GM12801 (cell line): ENCODE results near the gene MYRIP.

ENCODE experiments used
- TF ChIP-seq, protein P1 (sequence below): IDR thresholded peaks from one replicate; pipeline ENCODE4 v1.5.1; 2011; ENCODE audit warnings: control low read depth; ENCODE audit not compliant: insufficient read length; ENCODE audit errors: extremely low read depth

MYRIP gene

DNA sequence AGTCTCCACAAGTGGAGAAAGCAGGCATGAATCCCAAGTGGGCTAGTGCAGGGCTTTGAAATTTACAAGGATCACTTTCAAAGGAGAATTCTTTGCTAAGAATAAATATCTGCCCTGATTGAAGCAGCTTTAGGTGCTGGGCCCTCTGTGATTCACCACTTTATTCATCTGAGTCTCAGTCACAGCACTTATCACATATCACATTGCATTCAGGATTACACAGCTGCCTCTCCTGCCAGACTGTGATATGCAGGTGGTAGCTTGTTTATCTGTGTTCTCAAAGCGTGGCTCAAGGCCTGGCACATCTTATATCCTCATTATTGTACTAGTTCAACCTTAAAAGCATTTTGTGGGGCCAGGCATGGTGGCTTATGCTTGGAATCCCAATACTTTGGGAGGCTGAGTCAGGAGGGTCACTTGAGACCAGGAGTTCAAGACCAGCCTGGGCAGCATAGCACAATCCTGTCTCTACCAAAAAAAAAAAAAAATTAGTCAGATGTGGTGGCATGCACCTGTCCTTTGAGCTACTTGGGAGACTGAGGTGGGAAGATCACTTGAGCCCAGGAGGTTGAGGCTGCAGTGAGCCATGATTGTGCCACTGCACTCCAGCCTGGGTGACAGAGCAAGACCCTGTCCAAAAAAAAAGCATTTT is 343.2 kb downstream of the MYRIP start:
- TF ChIP-seq, protein P1, sequence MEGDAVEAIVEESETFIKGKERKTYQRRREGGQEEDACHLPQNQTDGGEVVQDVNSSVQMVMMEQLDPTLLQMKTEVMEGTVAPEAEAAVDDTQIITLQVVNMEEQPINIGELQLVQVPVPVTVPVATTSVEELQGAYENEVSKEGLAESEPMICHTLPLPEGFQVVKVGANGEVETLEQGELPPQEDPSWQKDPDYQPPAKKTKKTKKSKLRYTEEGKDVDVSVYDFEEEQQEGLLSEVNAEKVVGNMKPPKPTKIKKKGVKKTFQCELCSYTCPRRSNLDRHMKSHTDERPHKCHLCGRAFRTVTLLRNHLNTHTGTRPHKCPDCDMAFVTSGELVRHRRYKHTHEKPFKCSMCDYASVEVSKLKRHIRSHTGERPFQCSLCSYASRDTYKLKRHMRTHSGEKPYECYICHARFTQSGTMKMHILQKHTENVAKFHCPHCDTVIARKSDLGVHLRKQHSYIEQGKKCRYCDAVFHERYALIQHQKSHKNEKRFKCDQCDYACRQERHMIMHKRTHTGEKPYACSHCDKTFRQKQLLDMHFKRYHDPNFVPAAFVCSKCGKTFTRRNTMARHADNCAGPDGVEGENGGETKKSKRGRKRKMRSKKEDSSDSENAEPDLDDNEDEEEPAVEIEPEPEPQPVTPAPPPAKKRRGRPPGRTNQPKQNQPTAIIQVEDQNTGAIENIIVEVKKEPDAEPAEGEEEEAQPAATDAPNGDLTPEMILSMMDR: no peak

DNA sequence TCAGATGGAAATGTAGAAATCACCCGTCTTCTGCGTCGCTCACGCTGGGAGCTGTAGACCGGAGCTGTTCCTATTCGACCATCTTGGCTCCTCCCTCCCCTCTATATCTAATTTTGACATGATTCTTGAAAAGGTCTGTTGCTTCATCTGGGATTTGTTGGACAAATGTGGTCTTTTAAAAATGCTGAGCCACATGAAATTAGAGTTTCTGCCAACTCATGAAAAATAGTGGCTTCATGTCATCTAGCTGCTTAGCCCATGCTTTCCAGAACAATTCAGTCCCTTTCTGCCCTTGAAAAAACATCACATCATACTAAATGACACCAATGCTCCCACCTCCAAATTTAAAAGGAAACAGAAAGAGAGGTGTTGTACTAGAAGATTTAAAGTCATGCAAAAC is 351.5 kb downstream of the MYRIP start:
- TF ChIP-seq, protein P1: no peak

DNA sequence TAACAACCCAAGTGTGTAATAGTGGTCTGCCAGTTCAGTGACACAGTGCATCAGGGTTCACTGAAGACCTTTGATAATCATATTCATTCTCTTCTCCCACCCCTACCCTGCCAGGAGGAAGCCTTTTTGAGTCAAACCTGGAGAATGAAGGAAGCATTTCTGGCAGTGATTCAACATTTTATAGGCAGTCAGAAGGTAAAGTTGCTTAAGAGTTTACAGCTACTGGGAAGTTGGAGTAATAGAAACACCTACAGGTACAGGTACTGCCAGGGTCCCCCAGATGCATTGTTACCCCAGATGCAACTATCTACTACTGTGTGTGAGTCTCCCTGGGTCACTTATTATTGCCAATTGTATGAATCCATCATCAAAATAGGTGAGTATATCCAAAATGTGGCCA is 353.2 kb downstream of the MYRIP start:
- TF ChIP-seq, protein P1: no peak

DNA sequence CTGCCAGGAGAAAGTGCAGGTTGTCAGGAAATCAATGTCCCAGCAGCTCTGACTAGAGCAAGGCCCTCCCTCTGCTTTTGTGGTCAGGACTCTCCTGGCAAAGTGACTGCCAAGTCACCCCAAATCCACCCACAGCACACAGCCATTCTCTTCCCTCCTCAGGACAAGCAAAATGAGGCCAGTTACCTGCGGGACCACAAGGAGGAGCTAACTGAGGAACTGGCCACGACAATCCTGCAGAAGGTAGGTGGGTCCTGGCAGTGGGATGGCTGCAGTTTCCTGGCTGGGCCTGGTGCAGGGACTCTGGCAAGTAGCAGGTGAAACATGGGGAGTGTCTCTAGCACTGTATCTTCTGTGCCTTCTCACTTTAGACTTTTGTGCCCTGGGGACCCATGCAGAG is 357.6 kb downstream of the MYRIP start:
- TF ChIP-seq, protein P1: no peak

DNA sequence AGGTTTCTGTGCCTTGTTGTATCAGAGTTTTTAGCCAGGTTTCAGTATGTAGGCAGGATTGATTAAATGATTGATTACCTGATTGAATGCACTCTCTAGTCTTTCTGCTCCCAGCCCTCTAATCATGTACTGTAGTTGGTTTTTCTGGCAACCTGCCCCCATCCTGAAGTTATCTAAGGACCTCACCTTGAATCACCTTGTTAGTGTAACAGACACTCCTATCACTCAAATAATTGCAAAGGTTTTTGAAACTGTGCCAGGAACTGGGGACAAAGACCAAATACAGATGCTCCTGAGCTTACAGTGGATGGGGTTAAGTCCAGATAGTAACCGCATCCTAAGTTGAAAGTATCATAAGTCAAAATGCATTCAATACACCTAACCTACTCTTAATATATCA is 358.5 kb downstream of the MYRIP start:
- TF ChIP-seq, protein P1: no peak

DNA sequence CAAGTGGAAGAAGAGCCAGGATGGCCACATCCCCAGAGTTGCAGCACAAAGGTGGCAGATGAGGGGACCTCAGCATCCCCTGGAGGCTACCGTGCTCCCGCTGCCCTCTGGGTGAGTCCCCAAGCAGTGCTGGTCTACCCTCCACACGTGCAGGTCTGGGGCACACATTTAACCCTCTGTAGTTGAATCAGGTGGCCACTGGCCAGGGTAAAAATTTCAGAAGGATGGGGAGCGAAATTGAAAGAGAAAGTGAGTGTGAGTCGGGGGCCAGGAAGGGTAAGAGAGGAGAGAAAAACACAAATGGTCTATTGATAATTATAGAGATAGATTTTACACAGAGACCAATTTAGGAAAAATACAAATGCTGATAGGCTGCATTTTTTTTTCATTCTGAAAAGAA is 360.6 kb downstream of the MYRIP start:
- TF ChIP-seq, protein P1: no peak

DNA sequence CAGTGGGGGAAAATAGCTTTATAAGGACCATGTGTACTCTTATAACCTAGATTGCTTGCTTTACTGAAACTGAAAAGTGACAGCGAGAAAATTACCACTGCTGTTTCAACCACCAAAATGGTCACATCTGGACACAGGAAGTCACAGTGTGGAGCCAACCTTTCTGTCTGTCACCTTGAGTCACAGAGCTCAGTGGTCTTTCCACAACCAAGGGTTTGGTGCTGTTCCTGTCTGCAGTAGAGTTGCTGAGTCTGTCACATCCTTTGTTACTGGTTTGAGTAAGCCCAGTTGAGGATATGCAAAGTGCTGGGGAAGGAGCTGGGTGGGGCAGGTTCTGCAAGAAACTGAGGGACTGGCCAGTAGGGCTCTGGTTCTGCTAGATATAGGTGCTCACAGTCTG is 361.0 kb downstream of the MYRIP start:
- TF ChIP-seq, protein P1: no peak

DNA sequence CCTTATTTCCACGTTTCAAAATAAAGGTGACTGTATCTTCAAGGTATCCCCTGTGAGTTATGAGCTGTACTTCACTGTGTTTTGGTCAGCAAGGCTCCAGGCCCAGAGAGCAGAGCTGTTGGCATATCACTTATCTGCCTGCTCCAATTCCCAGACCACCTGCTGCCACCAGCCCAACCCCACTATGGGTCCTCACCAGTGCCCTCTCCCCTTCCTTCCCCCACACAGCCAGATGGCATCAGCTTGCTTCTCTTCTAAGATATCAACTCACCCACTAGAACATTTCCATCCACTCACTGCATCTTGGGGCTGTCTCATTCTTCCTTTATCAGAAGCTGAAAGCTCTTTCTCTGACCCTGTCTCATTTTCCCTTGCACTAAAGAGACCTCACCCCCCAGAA is 363.2 kb downstream of the MYRIP start:
- TF ChIP-seq, protein P1: no peak
